ENCODE data around the gene SOX15. TPM values are rescaled to one million over a fixed set of nuclear protein-coding genes. Genes with fewer than 3 reads are reported as not detected.
A peak's percentile ranks its signal among the peaks of the same experiment; 100 is the strongest.

Gene SOX15
- total and polyA plus RNA-seq, 2 of the 13 experiments (the other 11 are each of a cell fraction or from before 2014, with no cell fraction given): 0.07 to 0.18 TPM

DNA sequence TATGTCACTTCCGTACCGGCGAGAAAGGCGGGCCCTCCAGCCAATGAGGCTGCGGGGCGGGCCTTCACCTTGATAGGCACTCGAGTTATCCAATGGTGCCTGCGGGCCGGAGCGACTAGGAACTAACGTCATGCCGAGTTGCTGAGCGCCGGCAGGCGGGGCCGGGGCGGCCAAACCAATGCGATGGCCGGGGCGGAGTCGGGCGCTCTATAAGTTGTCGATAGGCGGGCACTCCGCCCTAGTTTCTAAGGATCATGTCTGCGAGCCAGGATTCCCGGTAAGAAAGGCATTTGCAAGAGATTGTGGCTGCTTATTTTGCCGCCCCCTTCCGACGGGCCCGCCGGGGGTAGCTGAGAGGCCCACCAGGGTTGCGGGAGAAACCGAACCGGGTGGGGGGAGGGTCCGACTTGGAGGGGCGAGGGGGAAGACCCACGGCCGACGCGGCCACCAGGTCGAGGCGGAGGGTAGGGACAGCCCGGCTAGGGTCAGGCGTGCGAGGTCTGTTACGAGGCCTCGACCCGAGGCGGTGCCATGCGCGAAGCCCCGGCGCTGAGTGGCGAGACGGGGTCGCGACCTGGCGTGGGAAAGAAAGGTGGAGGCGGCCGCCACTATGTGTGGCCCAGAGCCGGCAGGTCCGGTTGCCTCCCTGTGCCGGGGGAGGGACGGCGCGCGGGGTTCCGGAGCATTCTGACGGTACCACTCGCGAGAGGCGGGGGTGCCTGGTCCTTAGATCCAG is 17.1 kb downstream of the SOX15 start (continued):
- TF ChIP-seq, protein P1, sequence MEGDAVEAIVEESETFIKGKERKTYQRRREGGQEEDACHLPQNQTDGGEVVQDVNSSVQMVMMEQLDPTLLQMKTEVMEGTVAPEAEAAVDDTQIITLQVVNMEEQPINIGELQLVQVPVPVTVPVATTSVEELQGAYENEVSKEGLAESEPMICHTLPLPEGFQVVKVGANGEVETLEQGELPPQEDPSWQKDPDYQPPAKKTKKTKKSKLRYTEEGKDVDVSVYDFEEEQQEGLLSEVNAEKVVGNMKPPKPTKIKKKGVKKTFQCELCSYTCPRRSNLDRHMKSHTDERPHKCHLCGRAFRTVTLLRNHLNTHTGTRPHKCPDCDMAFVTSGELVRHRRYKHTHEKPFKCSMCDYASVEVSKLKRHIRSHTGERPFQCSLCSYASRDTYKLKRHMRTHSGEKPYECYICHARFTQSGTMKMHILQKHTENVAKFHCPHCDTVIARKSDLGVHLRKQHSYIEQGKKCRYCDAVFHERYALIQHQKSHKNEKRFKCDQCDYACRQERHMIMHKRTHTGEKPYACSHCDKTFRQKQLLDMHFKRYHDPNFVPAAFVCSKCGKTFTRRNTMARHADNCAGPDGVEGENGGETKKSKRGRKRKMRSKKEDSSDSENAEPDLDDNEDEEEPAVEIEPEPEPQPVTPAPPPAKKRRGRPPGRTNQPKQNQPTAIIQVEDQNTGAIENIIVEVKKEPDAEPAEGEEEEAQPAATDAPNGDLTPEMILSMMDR (CRISPR knock-in tag; IDR thresholded peaks at IDR 0.05): 0 out of 2 replicates have a peak, but pooled peaks have one; percentile 2
- TF ChIP-seq ZNF264 (CRISPR knock-in tag; IDR thresholded peaks at IDR 0.05) (no peak), ZNF737 (CRISPR knock-in tag; IDR thresholded peaks at IDR 0.05; ENCODE audit: borderline replicate concordance) (no peak), NFKBIZ (CRISPR knock-in tag; IDR thresholded peaks at IDR 0.05) (no peak), JARID2 (CRISPR knock-in tag; IDR thresholded peaks at IDR 0.05; ENCODE audit: insufficient replicate concordance) (peak; percentile 59), ZNF850 (CRISPR knock-in tag; conservative IDR thresholded peaks at IDR 0.05) (no peak), MIER2 (CRISPR knock-in tag; IDR thresholded peaks at IDR 0.05) (no peak), SP5 (CRISPR knock-in tag; IDR thresholded peaks at IDR 0.05; ENCODE audit: borderline replicate concordance, low read depth) (peak; percentile 66; the same call in 1 of the 2 replicates), TARDBP (CRISPR knock-in tag; IDR thresholded peaks at IDR 0.05) (no peak), U2AF1 (optimal IDR thresholded peaks at IDR 0.05; ENCODE audit: low read depth, low read length) (peak; percentile 1), FOXO1 (CRISPR knock-in tag; IDR thresholded peaks at IDR 0.05) (no peak), HMG20B (CRISPR knock-in tag; conservative IDR thresholded peaks at IDR 0.05) (no peak)
- TF ChIP-seq, protein P2, sequence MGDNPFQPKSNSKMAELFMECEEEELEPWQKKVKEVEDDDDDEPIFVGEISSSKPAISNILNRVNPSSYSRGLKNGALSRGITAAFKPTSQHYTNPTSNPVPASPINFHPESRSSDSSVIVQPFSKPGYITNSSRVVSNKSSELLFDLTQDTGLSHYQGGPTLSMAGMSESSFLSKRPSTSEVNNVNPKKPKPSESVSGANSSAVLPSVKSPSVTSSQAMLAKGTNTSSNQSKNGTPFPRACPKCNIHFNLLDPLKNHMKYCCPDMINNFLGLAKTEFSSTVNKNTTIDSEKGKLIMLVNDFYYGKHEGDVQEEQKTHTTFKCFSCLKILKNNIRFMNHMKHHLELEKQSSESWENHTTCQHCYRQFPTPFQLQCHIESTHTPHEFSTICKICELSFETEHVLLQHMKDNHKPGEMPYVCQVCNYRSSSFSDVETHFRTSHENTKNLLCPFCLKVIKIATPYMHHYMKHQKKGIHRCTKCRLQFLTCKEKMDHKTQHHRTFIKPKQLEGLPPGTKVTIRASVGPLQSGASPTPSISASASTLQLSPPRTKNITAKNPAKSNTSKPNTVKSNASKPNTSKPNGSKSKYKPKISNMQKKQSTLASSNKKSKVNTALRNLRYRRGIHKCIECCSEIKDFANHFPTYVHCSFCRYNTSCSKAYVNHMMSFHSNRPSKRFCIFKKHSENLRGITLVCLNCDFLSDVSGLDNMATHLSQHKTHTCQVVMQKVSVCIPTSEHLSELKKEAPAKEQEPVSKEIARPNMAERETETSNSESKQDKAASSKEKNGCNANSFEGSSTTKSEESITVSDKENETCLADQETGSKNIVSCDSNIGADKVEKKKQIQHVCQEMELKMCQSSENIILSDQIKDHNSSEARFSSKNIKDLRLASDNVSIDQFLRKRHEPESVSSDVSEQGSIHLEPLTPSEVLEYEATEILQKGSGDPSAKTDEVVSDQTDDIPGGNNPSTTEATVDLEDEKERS (CRISPR knock-in tag; IDR thresholded peaks at IDR 0.05): peak; percentile 74
- TF ChIP-seq, protein P3, sequence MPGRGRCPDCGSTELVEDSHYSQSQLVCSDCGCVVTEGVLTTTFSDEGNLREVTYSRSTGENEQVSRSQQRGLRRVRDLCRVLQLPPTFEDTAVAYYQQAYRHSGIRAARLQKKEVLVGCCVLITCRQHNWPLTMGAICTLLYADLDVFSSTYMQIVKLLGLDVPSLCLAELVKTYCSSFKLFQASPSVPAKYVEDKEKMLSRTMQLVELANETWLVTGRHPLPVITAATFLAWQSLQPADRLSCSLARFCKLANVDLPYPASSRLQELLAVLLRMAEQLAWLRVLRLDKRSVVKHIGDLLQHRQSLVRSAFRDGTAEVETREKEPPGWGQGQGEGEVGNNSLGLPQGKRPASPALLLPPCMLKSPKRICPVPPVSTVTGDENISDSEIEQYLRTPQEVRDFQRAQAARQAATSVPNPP (CRISPR knock-in tag; IDR thresholded peaks at IDR 0.05): 0 out of 2 replicates have a peak, but pooled peaks have one; percentile 6
- TF ChIP-seq, protein P4, sequence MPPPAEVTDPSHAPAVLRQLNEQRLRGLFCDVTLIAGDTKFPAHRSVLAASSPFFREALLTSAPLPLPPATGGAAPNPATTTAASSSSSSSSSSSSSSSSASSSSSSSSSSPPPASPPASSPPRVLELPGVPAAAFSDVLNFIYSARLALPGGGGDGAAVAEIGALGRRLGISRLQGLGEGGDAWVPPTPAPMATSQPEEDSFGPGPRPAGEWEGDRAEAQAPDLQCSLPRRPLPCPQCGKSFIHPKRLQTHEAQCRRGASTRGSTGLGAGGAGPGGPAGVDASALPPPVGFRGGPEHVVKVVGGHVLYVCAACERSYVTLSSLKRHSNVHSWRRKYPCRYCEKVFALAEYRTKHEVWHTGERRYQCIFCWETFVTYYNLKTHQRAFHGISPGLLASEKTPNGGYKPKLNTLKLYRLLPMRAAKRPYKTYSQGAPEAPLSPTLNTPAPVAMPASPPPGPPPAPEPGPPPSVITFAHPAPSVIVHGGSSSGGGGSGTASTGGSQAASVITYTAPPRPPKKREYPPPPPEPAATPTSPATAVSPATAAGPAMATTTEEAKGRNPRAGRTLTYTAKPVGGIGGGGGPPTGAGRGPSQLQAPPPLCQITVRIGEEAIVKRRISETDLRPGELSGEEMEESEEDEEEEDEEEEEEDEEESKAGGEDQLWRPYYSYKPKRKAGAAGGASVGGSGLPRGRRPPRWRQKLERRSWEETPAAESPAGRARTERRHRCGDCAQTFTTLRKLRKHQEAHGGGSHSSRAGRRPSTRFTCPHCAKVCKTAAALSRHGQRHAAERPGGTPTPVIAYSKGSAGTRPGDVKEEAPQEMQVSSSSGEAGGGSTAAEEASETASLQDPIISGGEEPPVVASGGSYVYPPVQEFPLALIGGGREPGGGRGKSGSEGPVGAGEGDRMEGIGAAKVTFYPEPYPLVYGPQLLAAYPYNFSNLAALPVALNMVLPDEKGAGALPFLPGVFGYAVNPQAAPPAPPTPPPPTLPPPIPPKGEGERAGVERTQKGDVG (CRISPR knock-in tag; IDR thresholded peaks at IDR 0.05; ENCODE audit: borderline replicate concordance): no peak
- TF ChIP-seq, protein P5, sequence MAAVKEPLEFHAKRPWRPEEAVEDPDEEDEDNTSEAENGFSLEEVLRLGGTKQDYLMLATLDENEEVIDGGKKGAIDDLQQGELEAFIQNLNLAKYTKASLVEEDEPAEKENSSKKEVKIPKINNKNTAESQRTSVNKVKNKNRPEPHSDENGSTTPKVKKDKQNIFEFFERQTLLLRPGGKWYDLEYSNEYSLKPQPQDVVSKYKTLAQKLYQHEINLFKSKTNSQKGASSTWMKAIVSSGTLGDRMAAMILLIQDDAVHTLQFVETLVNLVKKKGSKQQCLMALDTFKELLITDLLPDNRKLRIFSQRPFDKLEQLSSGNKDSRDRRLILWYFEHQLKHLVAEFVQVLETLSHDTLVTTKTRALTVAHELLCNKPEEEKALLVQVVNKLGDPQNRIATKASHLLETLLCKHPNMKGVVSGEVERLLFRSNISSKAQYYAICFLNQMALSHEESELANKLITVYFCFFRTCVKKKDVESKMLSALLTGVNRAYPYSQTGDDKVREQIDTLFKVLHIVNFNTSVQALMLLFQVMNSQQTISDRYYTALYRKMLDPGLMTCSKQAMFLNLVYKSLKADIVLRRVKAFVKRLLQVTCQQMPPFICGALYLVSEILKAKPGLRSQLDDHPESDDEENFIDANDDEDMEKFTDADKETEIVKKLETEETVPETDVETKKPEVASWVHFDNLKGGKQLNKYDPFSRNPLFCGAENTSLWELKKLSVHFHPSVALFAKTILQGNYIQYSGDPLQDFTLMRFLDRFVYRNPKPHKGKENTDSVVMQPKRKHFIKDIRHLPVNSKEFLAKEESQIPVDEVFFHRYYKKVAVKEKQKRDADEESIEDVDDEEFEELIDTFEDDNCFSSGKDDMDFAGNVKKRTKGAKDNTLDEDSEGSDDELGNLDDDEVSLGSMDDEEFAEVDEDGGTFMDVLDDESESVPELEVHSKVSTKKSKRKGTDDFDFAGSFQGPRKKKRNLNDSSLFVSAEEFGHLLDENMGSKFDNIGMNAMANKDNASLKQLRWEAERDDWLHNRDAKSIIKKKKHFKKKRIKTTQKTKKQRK (IDR thresholded peaks at IDR 0.05; ENCODE audit: low read length): peak; percentile 76; the same call in 1 of the 2 replicates

All from HepG2 (cell line).